ENCODE data around the gene FFAR3. TPM values are rescaled to one million over a fixed set of nuclear protein-coding genes. Genes with fewer than 3 reads are reported as not detected.
A peak's percentile ranks its signal among the peaks of the same experiment; 100 is the strongest.

FFAR3 gene
- total RNA-seq, 1 donor from 2014 or later = not detected

DNA sequence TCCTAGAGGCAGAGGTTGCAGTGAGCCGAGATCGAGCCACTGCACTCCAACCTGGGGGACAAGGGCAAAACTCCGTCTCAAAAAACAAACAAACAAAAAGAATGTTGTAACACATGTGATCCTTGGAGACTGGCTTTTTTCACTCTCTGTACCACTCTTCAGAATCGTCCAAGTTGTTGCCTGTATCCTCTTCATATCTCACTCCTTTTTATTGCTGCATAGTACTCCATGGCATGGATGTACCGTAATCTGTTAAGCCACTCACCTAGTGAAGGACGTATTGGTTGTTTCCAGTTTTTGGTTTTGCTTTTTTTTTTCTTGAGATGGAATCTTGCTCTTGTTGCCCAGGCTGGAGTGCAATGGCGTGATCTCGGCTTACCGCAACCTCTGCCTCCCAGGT lies 36.2 kb upstream of the FFAR3 start:
- Mint-ChIP-seq H3K9me3 (ENCODE audit: low read depth) (peaks cover 3% of the 10 kb centered on the region), H3K27me3 (ENCODE audit: low read depth) (peaks cover 14% of the 10 kb centered on the region), H3K4me1 (ENCODE audit: low read depth) (peaks cover 11% of the 10 kb centered on the region), H3K4me3 (ENCODE audit: unreplicated experiment) (no peak overlapping the region), H3K36me3 (ENCODE audit: low read depth) (no peaks in the 10 kb centered on the region), H3K27ac (ENCODE audit: unreplicated experiment) (no peak overlapping the region)
- no peak for DNase-seq (ENCODE audit: low spot score)
- TF ChIP-seq, protein P1, sequence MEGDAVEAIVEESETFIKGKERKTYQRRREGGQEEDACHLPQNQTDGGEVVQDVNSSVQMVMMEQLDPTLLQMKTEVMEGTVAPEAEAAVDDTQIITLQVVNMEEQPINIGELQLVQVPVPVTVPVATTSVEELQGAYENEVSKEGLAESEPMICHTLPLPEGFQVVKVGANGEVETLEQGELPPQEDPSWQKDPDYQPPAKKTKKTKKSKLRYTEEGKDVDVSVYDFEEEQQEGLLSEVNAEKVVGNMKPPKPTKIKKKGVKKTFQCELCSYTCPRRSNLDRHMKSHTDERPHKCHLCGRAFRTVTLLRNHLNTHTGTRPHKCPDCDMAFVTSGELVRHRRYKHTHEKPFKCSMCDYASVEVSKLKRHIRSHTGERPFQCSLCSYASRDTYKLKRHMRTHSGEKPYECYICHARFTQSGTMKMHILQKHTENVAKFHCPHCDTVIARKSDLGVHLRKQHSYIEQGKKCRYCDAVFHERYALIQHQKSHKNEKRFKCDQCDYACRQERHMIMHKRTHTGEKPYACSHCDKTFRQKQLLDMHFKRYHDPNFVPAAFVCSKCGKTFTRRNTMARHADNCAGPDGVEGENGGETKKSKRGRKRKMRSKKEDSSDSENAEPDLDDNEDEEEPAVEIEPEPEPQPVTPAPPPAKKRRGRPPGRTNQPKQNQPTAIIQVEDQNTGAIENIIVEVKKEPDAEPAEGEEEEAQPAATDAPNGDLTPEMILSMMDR (IDR thresholded peaks at IDR 0.05) = no peak

DNA sequence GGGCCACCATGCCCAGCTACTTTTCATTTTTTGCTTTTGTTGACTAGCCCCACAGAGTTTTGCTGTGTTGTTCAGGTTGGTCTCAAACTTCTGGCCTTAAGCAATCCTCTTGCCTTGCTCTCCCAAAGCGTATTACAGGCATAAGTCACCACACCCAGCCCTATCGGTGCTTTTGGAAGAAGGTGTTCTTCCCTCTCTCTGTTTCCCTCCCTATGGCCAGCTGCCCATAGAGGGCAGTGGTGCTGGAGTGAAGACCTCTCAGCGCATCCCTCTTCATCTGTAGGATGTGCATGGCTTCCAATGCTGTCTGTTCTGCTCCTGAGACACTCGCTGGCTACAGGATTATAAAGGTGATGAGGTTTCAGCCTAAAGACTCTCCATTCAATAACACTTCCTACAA lies 30.6 kb upstream of the FFAR3 start:
- no peaks in the 10 kb centered on the region for H3K4me1 Mint-ChIP-seq (ENCODE audit: low read depth)
- TF ChIP-seq, protein P1 (IDR thresholded peaks at IDR 0.05) = peak; percentile 23
- no peak overlapping the region for H3K4me3 Mint-ChIP-seq (ENCODE audit: unreplicated experiment)
- H3K27me3 Mint-ChIP-seq (ENCODE audit: low read depth) = peaks cover 33% of the 10 kb centered on the region
- no peak for DNase-seq (ENCODE audit: low spot score)
- H3K36me3 Mint-ChIP-seq (ENCODE audit: low read depth) = no peaks in the 10 kb centered on the region
- no peaks in the 10 kb centered on the region for H3K9me3 Mint-ChIP-seq (ENCODE audit: low read depth)
- H3K27ac Mint-ChIP-seq (ENCODE audit: unreplicated experiment) = no peak overlapping the region

DNA sequence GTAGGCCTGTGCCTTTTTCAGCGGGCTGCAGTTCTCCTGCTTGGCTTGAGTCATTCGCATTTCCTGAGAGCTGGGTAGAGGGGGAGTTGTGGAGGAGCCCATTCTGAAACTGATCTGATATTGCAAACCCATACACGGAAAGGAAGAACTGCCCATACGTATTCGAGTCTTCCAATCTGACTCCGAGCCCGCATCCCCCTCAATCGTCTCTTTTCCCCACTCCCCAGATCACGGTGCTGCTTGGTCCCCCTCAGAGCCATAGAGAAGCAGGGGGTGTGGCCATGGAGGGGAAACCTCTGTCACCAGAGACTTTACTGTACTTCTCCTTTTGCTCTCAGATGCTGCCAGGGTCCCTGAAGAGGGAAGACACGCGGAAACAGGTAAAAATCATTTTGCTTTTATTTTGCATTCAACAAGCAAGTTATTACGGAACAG lies 29.4 kb upstream of the FFAR3 start, which contains the start of gene CD22:
TSS of gene CD22 (plus strand) at position 337 of the 435 bp plus-strand sequence. CDS start 2,854 bp downstream, outside the sequence.
- DNase-seq (ENCODE audit: low spot score) = no peak
- Mint-ChIP-seq H3K27me3 (ENCODE audit: low read depth) (peaks cover 41% of the 10 kb centered on the region), H3K9me3 (ENCODE audit: low read depth) (no peaks in the 10 kb centered on the region), H3K4me1 (ENCODE audit: low read depth) (no peaks in the 10 kb centered on the region), H3K4me3 (ENCODE audit: unreplicated experiment) (no peak within 1 kb of the TSS), H3K36me3 (ENCODE audit: low read depth) (no peaks in the 10 kb centered on the region), H3K27ac (ENCODE audit: unreplicated experiment) (no peak within 1 kb of the TSS)
- TF ChIP-seq, protein P1 (IDR thresholded peaks at IDR 0.05) = no peak

DNA sequence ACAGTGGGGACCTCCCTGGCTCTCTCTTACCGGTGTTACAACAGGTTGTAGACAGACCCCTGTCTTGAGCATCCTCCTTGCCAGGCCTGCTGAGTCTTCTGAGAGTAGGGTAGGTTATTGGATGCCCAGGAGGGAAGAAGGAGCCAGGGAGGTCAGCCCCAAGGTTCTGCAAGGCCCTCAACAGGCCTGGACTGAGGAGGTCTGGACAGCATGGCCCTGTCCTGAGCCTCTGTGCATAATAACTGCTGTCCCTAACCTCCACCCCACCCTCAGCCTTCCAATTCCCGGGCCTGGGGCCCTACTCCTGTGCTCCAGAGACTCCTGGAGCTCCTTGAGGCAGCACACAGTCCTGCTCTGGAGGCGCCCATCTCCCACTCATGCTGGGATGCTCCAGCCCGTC lies 28.9 kb upstream of the FFAR3 start:
- Mint-ChIP-seq H3K4me1 (ENCODE audit: low read depth) (no peaks in the 10 kb centered on the region), H3K9me3 (ENCODE audit: low read depth) (no peaks in the 10 kb centered on the region), H3K27ac (ENCODE audit: unreplicated experiment) (no peak overlapping the region), H3K36me3 (ENCODE audit: low read depth) (no peaks in the 10 kb centered on the region), H3K27me3 (ENCODE audit: low read depth) (peaks cover 46% of the 10 kb centered on the region), H3K4me3 (ENCODE audit: unreplicated experiment) (no peak overlapping the region)
- DNase-seq (ENCODE audit: low spot score) = no peak
- TF ChIP-seq, protein P1 (IDR thresholded peaks at IDR 0.05) = no peak

DNA sequence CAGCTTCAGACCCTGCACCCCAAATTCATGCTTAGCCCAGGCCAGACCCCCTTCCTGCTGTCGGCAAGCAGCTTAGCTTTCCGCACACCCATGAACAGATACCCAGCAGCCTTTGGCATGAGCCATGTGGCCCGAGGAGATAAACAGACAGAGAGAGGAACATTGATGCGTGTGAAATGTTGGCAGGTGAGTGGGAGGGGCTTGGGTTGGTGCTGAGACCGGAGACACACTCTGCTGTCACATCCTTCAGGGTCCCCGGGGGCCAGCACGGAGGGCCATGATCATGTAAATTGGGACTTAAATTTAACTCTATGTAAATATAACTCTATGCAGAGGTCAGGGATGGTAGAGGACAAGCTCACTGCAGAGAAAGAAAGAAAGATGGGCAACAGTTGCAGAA lies 27.8 kb upstream of the FFAR3 start:
- DNase-seq (ENCODE audit: low spot score) = no peak
- Mint-ChIP-seq H3K4me1 (ENCODE audit: low read depth) (no peaks in the 10 kb centered on the region), H3K4me3 (ENCODE audit: unreplicated experiment) (no peak overlapping the region), H3K9me3 (ENCODE audit: low read depth) (no peaks in the 10 kb centered on the region), H3K27me3 (ENCODE audit: low read depth) (peaks cover 47% of the 10 kb centered on the region), H3K36me3 (ENCODE audit: low read depth) (no peaks in the 10 kb centered on the region), H3K27ac (ENCODE audit: unreplicated experiment) (no peak overlapping the region)
- TF ChIP-seq, protein P1 (IDR thresholded peaks at IDR 0.05) = no peak
